K562 (cell line): Measurements from ENCODE around the gene NAP1L1. TPM values are rescaled to one million over a fixed set of nuclear protein-coding genes. Genes with fewer than 3 reads are reported as not detected.

Experiments
- ATAC-seq: fragments of 200-7000 bp; cut with Tn5 transposase; 3 replicates; pipeline ENCODE4 v1.9.1; 2020; ENCODE audit warnings: moderate library complexity
- BruUV-seq: library from RNA; stranded (reverse); fragments of 400-500 nt; replicated peaks from 2 replicates; lab custom pipeline; 2021; lab: Mats Ljungman, UMichigan
- CTCF ChIA-PET: fragments of 300-600 bp; formaldehyde crosslinking; extraction: SDS; loops from one replicate; lab custom pipeline; 2021; ENCODE audit warnings: low intra/inter-chr PET ratio; lab: Yijun Ruan, JAX
- POLR2A ChIA-PET: fragments of 300-600, 350-650 bp; sonication (Branson Sonifier 250); formaldehyde crosslinking; extraction: SDS; loops from one replicate; lab custom pipeline; 2021; ENCODE audit warnings: antibody characterized with exemption, inconsistent platforms; lab: Yijun Ruan, JAX
- DNase-seq, 4 experiments: peaks; one replicate each; pipeline versions ENCODE4 v3.0.0 to v3.0.0-alpha.2; 2011 to 2018; ENCODE audit warnings: low spot score in 3 of 4, mixed read lengths in 3 of 4; ENCODE audit errors: extremely low read depth in 1 of 4
- FAIRE-seq: peaks from 2 replicates; lab custom pipeline; 2011; peaks lifted over from hg19 to GRCh38; lab: Jason Lieb, UNC
- H2AFZ ChIP-seq: 2 replicates; pipeline ENCODE4 v1.6.0; 2011; ENCODE audit warnings: low read depth, low read length, control low read depth, inconsistent platforms
- H3K27ac ChIP-seq: fragments of 200-600 bp; 3 replicates; pipeline ENCODE4 v1.8.0; 2011; ENCODE audit warnings: low read depth, mild to moderate bottlenecking, control low read depth, inconsistent platforms, low read length, moderate library complexity, mixed read lengths; ENCODE audit errors: extremely low read depth
- H3K27me3 ChIP-seq, 2 experiments: fragments of 300-600 bp in 1 of 2; 2 replicates in 1 of 2; 3 replicates in 1 of 2; pipeline versions ENCODE4 v1.6.0 to v1.8.0; 2011; ENCODE audit warnings: inconsistent platforms in 2 of 2, low read length in 2 of 2, mild to moderate bottlenecking in 1 of 2, mixed read lengths in 1 of 2, moderate library complexity in 1 of 2; ENCODE audit not compliant: control insufficient read depth in 2 of 2, insufficient read depth in 2 of 2
- H3K36me3 ChIP-seq: fragments of 300-600 bp; 3 replicates; pipeline ENCODE4 v1.8.0; 2011; ENCODE audit warnings: mild to moderate bottlenecking, low read length, inconsistent platforms; ENCODE audit not compliant: control insufficient read depth, insufficient read depth
- H3K4me1 ChIP-seq, 2 experiments: fragments of 200-600 bp in 1 of 2; replicated peaks in 1 of 2; 2 replicates in 1 of 2; 3 replicates in 1 of 2; pipeline versions ENCODE4 v1.5.1 to v1.8.0; 2011; ENCODE audit warnings: inconsistent platforms in 2 of 2, low read length in 2 of 2, mild to moderate bottlenecking in 1 of 2, mixed read lengths in 1 of 2, moderate library complexity in 1 of 2; ENCODE audit not compliant: control insufficient read depth in 2 of 2, insufficient read depth in 2 of 2
- H3K4me2 ChIP-seq: 2 replicates; pipeline ENCODE4 v1.6.1; 2011; ENCODE audit warnings: low read length, control low read depth, inconsistent platforms, mixed read lengths; ENCODE audit not compliant: insufficient read depth
- H3K4me3 ChIP-seq: fragments of 200-600 bp; sonication (generic), shearing (Covaris generic); 2 replicates; pipeline ENCODE4 v1.5.1; 2016; ENCODE audit warnings: control low read depth, inconsistent platforms
- H3K79me2 ChIP-seq: fragments of 200-600 bp; 3 replicates; pipeline ENCODE4 v1.8.0; 2011; ENCODE audit warnings: low read length, inconsistent platforms; ENCODE audit not compliant: control insufficient read depth, insufficient read depth
- H3K9ac ChIP-seq, 2 experiments: 2 replicates each; pipeline versions ENCODE4 v1.6.0 to v1.6.1; 2011; ENCODE audit warnings: low read depth in 2 of 2, low read length in 2 of 2, control low read depth in 1 of 2, inconsistent platforms in 1 of 2, mild to moderate bottlenecking in 1 of 2, mixed read lengths in 1 of 2; ENCODE audit not compliant: insufficient read depth in 1 of 2
- H3K9me1 ChIP-seq: one replicate; pipeline ENCODE4 v1.6.0; 2011; ENCODE audit warnings: inconsistent platforms, mild to moderate bottlenecking, low read length, moderate library complexity; ENCODE audit not compliant: control insufficient read depth, insufficient read depth
- H3K9me3 ChIP-seq: replicated peaks from 2 replicates; pipeline ENCODE4 v1.5.1; 2011; ENCODE audit warnings: low read depth, low read length, inconsistent platforms; ENCODE audit not compliant: control insufficient read depth, insufficient read depth
- H4K20me1 ChIP-seq: replicated peaks from 2 replicates; pipeline ENCODE4 v1.6.1; 2011; ENCODE audit warnings: low read length, inconsistent platforms, mixed read lengths; ENCODE audit not compliant: control insufficient read depth, insufficient read depth
- CBFA2T3 ChIP-seq: fragments of 450-650 bp; IDR thresholded peaks from 2 replicates; pipeline ENCODE4 v1.6.1; 2017
- CGGBP1 ChIP-seq: fragments of 250-450 bp; sonication (Bioruptor Pico); IDR thresholded peaks from 2 replicates; pipeline ENCODE4 v1.9.0; 2021; ENCODE audit warnings: mild to moderate bottlenecking
- HIVEP1 ChIP-seq: fragments of 250-450 bp; sonication (Bioruptor Pico); IDR thresholded peaks from 2 replicates; pipeline ENCODE4 v1.4.0; 2020; ENCODE audit warnings: mild to moderate bottlenecking
- HMG20A ChIP-seq: fragments of 450-650 bp; formaldehyde crosslinking; conservative IDR thresholded peaks from 2 replicates; pipeline ENCODE4 v1.4.0; 2020; ENCODE audit warnings: mild to moderate bottlenecking, mixed read lengths
- POLR2AphosphoS2 ChIP-seq: IDR thresholded peaks from 2 replicates; pipeline ENCODE4 v1.6.1; 2012; ENCODE audit warnings: low read length, improper control_type of control experiment
- POLR3A ChIP-seq: IDR thresholded peaks from 2 replicates; pipeline ENCODE4 v1.6.1; 2011; ENCODE audit warnings: borderline replicate concordance, mild to moderate bottlenecking, moderate library complexity; ENCODE audit not compliant: insufficient read length, insufficient read depth; ENCODE audit errors: extremely low read depth
- ZBED1 ChIP-seq: IDR thresholded peaks from 2 replicates; pipeline ENCODE4 v1.6.1; 2014
- ZNF175 ChIP-seq: fragments of 200-800 bp; sonication (Bioruptor generic); IDR thresholded peaks from 2 replicates; pipeline ENCODE4 v1.6.1; 2016; ENCODE audit warnings: low read depth, mild to moderate bottlenecking, missing genetic modification characterization, missing compliant biosample characterization
- ZNF184 ChIP-seq: sonication (generic); formaldehyde crosslinking; IDR thresholded peaks from 2 replicates; pipeline ENCODE4 v1.5.0; 2020; ENCODE audit warnings: missing genetic modification reagents
- ZNF311 ChIP-seq: fragments of 250-450 bp; sonication (Bioruptor Pico); IDR thresholded peaks from 2 replicates; pipeline ENCODE4 v1.4.0; 2020; ENCODE audit warnings: mild to moderate bottlenecking, moderate library complexity
- ZNF76 ChIP-seq: fragments of 250-450 bp; sonication (Bioruptor Pico); IDR thresholded peaks from 2 replicates; pipeline ENCODE4 v1.4.0; 2020; ENCODE audit warnings: mild to moderate bottlenecking, moderate library complexity, borderline replicate concordance
- WGBS: fragments of 100-300 bp; shearing (Covaris generic); methylation state at CpG from one replicate; pipeline ENCODE4 v1.1.6; 2016; ENCODE audit warnings: low coverage, mixed read lengths; ENCODE audit not compliant: insufficient coverage; ENCODE audit errors: missing lambda C conversion rate; 5-methylcytosine and 5-hydroxymethylcytosine counted together
- in situ Hi-C: fragments of 300-500 bp; cut with MboI; formaldehyde crosslinking; loops from 4 replicates; pipeline ENCODE4 v1.15.0; 2018; ENCODE audit warnings: inconsistent platforms, mixed read lengths
- intact Hi-C: fragments of 100-400 bp; cut with micrococcal nuclease; formaldehyde crosslinking; loops from 2 replicates; pipeline ENCODE4 v1.14.2; 2022
- polyA plus RNA-seq, 8 experiments: library from polyadenylated mRNA; depleted of rRNA in 4 of 8; stranded (reverse) in 5 of 8; unstranded in 3 of 8; fragments of >200 nt; fragmentation: Nextera tagmentation in 2 of 8; fragmentation: Illumina TruSeq in 1 of 8; extraction: Ambion mirVana in 2 of 8; extraction: Trizol in 1 of 8; gene quantifications; 2 replicates each; pipeline versions ENCODE4 v1.2.1 to v1.2.3, GENCODE V29; 2011 to 2014; ENCODE audit warnings: inconsistent platforms in 1 of 8, missing spikeins in 1 of 8
- total RNA-seq, 7 experiments: library from RNA; depleted of rRNA in 6 of 7; stranded (reverse); fragments of >200 nt in 6 of 7; fragmentation: Illumina TruSeq in 2 of 7; extraction: Trizol in 2 of 7; gene quantifications; 2 replicates each; pipeline versions ENCODE4 v1.2.1 to v1.2.3, GENCODE V29; 2011 to 2021; ENCODE audit warnings: low replicate concordance in 1 of 7
- TF ChIP-seq, protein P1 (sequence below): IDR thresholded peaks from 3 replicates; pipeline ENCODE4 v1.6.1; 2011; ENCODE audit warnings: borderline replicate concordance, mild to moderate bottlenecking; ENCODE audit not compliant: insufficient read length, insufficient read depth
- TF ChIP-seq, protein P2 (sequence below), 2 experiments: fragments of 450-650 bp; formaldehyde crosslinking in 1 of 2; IDR thresholded peaks; 2 replicates each; pipeline versions ENCODE4 v1.4.0 to v1.6.1; 2014 to 2020; ENCODE audit warnings: mild to moderate bottlenecking in 2 of 2, borderline replicate concordance in 1 of 2, low read depth in 1 of 2

NAP1L1 gene
- total and polyA plus RNA-seq, 9 of the 15 experiments (the other 6 are each of a cell fraction or from before 2014, with no cell fraction given): 287 to 747 (median 450) TPM

GRCh38 chr12:76010732-76011458 is 73.6 kb downstream of the NAP1L1 start:
- WGBS: 12% methylated on average over 6 of the region's 6 CpGs
- TF ChIP-seq ZNF311: no peak
- TF ChIP-seq ZNF76 (CRISPR knock-in tag): no peak
- no peak for TF ChIP-seq CGGBP1
- TF ChIP-seq POLR2AphosphoS2: no peak
- no peak for TF ChIP-seq ZNF184
- TF ChIP-seq, protein P1, sequence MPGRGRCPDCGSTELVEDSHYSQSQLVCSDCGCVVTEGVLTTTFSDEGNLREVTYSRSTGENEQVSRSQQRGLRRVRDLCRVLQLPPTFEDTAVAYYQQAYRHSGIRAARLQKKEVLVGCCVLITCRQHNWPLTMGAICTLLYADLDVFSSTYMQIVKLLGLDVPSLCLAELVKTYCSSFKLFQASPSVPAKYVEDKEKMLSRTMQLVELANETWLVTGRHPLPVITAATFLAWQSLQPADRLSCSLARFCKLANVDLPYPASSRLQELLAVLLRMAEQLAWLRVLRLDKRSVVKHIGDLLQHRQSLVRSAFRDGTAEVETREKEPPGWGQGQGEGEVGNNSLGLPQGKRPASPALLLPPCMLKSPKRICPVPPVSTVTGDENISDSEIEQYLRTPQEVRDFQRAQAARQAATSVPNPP: no peak
- no peak for TF ChIP-seq ZNF175
- TF ChIP-seq HIVEP1: no peak
- TF ChIP-seq HMG20A: no peak
- TF ChIP-seq CBFA2T3: no peak
- no peak for TF ChIP-seq ZBED1
- TF ChIP-seq, protein P2, sequence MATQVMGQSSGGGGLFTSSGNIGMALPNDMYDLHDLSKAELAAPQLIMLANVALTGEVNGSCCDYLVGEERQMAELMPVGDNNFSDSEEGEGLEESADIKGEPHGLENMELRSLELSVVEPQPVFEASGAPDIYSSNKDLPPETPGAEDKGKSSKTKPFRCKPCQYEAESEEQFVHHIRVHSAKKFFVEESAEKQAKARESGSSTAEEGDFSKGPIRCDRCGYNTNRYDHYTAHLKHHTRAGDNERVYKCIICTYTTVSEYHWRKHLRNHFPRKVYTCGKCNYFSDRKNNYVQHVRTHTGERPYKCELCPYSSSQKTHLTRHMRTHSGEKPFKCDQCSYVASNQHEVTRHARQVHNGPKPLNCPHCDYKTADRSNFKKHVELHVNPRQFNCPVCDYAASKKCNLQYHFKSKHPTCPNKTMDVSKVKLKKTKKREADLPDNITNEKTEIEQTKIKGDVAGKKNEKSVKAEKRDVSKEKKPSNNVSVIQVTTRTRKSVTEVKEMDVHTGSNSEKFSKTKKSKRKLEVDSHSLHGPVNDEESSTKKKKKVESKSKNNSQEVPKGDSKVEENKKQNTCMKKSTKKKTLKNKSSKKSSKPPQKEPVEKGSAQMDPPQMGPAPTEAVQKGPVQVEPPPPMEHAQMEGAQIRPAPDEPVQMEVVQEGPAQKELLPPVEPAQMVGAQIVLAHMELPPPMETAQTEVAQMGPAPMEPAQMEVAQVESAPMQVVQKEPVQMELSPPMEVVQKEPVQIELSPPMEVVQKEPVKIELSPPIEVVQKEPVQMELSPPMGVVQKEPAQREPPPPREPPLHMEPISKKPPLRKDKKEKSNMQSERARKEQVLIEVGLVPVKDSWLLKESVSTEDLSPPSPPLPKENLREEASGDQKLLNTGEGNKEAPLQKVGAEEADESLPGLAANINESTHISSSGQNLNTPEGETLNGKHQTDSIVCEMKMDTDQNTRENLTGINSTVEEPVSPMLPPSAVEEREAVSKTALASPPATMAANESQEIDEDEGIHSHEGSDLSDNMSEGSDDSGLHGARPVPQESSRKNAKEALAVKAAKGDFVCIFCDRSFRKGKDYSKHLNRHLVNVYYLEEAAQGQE (IDR thresholded peaks at IDR 0.05; ENCODE audit: borderline replicate concordance): no peak
- TF ChIP-seq, protein P2 (CRISPR knock-in tag; IDR thresholded peaks at IDR 0.05; ENCODE audit: low read depth): no peak
- no peak for TF ChIP-seq POLR3A
- no peak overlapping the region for H2AFZ ChIP-seq
- H3K4me2 ChIP-seq: no peak overlapping the region
- ChIA-PET CTCF (no interaction called here), POLR2A (interaction anchor here (1.2 kb wide), 1 partner anchor 24 kb away, joined by 3 read pairs; no protein-coding TSS in a partner anchor)
- no TSS peak for BruUV-seq
- ATAC-seq: no peak
- FAIRE-seq: no peak
- H3K9me3 ChIP-seq: no peaks in the 10 kb centered on the region
- intact Hi-C loops: no loop called here
- no peak overlapping the region for H3K9ac ChIP-seq
- H3K9me1 ChIP-seq: no peaks in the 10 kb centered on the region
- no peak overlapping the region for H3K27ac ChIP-seq
- H3K4me3 ChIP-seq: no peak overlapping the region
- no peaks in the 10 kb centered on the region for H3K79me2 ChIP-seq
- H3K36me3 ChIP-seq: no peaks in the 10 kb centered on the region
- H3K27me3 ChIP-seq: peaks cover 2 to 33% of the 10 kb centered on the region in 2 experiments; a peak in 4 of 5 replicates
- H3K4me1 ChIP-seq: no peaks in the 10 kb centered on the region
- DNase-seq: no peak
- no peaks in the 10 kb centered on the region; the same call in 1 of the 2 replicates for H4K20me1 ChIP-seq
- in situ Hi-C loops: no loop called here
